ENCODE measurements around the gene COPS9. TPM values are rescaled to one million over a fixed set of nuclear protein-coding genes. Genes with fewer than 3 reads are reported as not detected.

Gene COPS9
- polyA plus RNA-seq, 4 donors: 71.6 to 107 (median 73.5) TPM

DNA sequence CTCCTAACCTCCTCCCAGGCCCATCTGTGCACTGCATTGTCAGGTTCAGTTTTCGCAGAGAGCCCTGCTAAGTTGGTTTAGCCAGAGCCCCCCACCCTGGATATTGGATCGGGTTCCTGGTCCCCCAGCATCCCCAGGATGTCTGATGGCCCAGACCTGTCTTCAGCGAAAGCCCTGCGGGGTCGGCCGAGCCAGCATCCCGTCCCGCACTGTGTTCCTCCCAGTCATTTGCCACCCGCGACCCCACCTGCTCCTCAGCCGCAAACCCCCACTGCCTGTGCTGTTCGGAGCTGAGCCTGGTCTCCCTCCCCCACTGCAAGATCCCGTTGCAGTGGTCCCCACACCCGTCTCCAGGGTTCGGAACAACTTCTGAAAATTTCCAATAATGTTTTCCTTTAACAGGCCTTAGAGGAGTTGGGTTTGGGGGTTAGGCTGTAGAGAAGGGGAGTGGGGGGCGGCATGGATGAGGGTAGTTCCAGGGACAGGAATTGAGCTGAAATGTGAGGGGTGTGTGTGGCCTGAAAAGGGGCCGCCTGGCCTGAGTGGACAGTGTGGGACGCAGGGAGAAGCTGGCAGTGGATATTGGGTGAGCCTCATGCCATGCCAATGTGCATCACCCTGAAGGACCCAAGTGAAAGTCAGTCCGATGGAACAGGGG lies 1.6 kb upstream of the COPS9 start:
- no peak for DNase-seq (ENCODE audit: low read depth in 4 of 4, low spot score in 3 of 4)

DNA sequence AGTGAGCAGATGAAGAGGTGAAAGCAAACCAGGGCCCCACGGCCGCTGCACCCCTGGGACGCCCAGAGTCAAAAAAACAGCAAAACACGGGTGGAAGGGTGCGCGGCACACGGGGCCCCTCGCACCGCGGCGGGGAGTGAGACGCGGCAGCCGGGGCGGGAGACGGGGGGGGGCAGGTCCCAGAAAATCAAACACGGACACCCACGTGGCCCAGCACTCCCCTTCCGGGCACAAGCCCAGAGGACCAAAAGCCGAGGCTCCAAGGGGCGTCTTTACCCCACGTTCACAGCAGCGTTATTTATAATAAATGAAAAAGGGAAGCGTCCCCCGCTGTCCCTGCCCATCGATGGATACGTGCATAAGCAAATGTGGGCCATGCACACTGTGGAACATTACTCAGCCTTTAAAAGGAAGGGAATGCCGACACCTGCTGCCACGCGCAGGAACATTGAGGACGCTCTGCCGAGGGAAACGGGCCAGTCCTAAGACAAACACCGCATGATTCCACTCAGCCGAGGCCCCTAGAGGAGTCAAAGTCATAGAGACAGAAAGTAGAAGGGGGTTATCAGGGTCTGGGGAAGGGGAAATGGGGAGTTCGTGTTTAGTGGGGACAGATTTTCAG lies 677 bp upstream of the COPS9 start:
- DNase-seq (ENCODE audit: low read depth in 4 of 4, low spot score in 3 of 4): no peak

DNA sequence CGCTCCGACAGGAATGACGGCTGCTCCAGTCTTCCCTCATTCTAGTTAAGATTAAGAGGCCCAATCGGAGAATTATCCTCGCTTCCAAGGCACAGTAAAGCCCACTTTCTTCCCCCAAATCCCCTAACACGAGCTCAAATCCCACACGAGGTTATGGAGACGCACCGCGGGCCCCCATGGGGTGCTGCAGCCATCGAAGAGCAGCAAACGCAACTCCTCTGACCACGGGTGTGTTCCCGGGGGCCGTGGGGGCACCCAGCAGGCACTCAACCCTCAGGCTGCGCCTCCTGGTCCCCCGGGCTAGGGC lies 446 bp downstream of the COPS9 start:
- no peak for DNase-seq (ENCODE audit: low read depth in 4 of 4, low spot score in 3 of 4)

DNA sequence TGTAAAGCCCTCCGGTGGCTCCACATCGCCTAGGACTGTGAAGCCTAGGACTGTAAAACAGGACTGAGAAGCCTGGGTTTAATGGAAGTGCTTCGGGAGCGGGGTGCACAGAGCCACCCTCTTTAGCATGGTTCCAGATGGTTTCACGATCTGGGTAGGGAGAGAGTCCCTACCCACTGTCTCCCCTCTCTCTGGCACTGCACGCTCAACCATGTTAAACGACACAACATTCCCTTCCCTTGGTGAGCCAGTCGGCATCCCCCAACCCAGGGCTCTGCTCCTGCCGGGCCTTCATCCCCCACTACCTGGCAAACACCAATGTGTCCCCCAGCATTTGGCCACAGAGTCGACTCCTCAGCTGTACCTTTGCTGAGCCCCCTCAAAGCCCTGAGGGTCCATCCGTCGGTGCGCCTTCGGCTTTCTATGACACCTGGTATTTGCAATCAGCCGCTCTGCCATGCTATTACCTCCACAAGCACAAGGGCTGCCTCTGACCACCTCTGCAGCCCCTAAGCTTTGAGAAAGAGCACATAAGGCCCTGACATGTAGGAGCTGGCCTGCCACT lies 1.1 kb downstream of the COPS9 start:
- no peak for DNase-seq (ENCODE audit: low read depth in 4 of 4, low spot score in 3 of 4)

DNA sequence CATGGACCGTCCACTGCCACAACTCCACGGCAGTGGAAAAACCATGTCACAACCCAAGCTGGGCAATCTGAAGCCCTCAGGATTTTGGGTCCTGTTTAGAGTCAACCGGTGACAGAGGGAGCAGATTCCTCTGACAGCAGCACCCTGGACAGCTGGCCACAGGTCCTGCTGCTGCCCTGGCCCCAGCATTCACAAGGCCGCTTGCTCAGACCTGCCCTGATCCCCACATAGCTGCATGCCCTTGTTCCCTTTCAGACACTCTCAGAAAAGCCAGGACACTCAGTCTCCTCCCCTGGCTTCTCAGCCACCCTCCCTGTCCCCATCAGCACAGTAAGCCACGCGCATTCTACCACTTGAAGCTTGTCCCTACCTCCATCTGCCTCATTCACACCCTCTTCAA lies 1.6 kb downstream of the COPS9 start:
- DNase-seq (ENCODE audit: low read depth in 4 of 4, low spot score in 3 of 4): no peak

DNA sequence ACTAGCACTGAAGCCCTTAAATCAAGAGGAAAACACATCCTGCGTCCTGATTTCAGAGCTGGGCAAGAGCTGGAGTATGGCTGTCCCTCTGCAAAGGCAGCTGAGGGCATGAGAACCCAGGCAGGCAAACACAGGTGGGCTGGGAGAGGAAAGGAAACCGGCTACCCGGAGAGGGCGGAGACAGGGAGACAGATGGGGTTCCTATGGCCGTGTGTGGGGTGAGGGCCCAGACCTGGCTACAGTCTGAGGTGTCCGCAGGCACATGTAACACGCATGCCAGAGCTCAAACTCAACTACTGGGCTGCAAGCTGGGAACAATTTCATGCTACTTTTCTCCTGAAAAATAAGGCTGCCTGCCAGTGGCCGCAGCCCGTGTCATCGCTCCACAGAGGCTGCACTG lies 2.7 kb downstream of the COPS9 start:
- DNase-seq (ENCODE audit: low read depth in 4 of 4, low spot score in 3 of 4): no peak

DNA sequence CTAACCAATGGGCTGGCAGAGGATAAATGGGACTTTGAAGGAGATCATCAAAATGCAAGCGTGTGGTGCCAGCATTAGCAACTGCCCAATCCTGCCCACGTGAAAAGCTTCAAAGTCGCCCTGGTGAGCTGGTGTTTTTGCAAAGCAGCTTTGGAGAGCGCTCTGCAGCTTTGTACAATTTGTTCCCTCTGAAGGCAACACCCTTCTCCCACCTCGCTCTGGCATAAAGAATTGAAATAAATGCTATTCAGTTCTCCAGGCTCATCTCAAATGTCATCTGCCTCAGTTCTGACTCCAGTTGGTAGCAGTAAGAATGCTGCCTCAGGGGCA lies 3.5 kb downstream of the COPS9 start:
- DNase-seq (ENCODE audit: low read depth in 4 of 4, low spot score in 3 of 4): no peak

DNA sequence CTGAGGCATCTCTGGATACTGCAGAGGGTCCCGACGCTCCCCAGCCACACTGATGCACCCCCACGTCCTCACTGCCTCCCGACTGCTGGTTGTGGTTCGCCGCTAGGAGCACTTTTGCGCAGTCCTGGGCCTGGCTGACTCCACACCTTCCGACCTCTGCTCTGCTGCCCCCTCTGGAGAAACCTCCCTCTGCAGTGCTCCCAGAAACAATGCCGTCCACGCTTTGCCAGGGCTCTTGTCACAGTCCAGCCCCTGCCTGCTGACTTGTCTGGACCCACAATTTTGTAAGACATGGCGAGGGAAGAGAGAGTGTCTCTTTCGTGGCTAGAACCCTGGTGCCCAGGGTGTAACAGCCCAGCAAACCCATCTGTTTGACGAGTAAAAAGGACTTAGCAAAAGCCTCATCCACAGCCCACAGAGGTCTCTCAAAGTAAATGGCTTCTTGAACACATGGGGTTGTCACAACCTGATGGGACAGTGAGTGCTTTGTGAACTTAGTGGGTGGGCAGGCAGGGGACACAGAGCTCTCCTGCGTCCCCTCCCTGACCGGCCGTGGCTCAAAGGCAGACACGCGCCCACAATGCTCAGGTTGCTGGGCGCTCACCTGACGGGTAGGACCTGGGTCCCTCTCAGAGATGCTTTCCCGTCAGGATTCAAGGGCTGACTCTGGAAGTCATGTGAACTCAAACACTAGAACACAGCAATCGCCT lies 4.0 kb downstream of the COPS9 start:
- DNase-seq (ENCODE audit: low read depth in 4 of 4, low spot score in 3 of 4): no peak

DNA sequence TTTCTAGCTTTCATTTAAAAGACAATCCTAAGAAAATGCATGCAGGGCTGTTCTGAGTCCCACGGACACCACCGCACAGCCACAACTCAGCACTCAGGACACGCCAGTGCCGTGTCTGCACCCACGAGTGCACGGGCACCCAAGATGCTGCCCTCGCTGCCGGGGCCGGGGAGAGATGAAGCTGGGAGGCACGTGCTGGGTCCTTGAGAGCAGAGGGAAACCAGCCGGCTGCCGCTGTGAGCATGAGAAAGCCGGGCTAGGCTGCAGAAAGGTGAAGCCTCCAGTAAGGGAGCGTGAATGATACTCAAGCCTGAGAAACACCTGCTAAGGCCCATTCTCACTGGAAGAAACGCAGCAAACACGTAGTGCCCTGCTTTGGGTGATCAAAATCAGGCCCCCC lies 4.8 kb downstream of the COPS9 start:
- no peak for DNase-seq (ENCODE audit: low read depth in 4 of 4, low spot score in 3 of 4)

DNA sequence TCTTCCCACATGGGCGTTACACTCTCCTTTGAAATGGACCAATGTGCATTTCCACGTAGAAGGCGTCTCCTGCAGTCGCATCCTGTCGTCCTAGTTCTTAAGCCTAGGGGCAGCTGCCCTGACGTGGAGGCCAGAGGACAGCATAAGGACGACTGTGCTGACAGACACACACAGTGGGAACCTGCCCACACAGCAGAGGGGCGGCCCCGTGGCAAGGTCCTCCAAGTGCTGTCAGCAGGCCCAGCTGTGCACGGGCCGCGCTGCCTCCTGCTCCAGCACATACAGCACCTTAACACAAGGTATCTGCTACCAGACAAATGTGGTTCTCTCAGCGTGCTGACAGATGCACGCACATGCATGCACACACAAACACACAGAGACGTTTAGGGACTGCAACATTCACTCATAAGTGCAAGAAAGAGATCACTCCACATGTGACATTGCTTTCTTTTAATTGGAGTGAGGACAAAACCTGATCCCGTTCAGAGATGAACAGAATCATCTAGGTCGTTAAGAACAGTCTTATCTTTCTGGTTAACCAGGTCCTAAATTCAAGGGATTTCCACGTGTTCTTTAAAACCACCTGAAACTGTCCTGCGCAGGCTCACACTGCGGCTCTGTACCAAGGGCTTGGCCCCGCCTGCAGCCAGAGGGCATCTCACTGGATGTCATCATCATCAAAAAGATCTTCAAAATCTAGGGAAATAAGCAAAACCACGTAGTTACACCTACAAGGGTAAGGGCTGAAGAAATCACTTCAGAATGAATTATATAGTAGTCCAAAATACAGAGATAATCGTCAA lies 5.5 kb downstream of the COPS9 start:
- DNase-seq (ENCODE audit: low read depth in 4 of 4, low spot score in 3 of 4): no peak

DNA sequence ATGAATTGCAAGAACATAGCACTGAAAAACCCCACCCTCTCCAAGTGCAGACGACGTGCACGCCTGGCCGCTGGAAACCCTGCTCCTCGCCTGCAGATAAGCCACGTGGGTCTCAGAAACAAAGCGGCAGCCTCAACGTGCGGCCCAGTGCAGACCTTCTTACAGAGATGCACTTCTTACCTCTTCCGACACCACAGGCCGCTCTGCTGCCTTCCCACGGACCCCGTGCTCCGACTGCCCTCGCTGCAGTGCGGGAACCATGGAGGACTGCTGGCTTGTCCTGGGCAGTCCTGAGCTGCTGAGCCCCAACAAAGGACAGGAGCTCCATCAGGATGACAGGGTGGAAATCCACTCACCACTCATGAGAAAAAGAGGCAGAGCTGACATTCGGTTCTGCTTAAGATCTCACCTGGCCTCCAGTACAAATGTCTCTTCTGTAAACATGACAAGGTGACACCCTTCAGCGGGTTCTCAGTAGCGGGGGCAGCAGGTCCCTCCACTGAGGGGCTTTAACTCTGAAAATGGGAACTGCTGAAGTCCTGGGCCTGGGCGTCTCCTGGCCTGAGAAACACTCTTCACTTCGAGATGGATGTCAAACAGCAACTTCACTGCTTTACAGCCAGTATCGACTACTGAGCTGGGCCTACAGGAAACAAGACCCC lies 6.2 kb downstream of the COPS9 start:
- no peak for DNase-seq (ENCODE audit: low read depth in 4 of 4, low spot score in 3 of 4)

DNA sequence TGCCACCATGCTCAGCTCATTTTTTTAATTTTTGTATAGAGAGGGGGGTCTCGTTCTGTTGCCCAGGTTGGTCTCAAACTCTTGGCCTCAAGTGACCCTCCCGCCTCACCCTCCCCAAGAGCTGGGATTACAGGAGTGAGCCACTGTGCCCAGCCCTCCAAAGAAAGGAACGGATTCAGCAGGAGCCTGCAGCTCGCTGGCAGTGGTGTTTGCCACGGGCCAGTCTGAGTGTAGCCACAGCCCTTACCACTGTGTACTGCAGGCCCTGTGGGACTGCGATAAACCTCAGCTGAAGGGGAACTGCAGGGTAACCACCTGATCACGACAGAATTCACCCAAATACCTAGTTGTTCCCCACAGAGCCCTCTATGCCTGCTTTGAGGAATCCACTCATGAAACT lies 6.8 kb downstream of the COPS9 start:
- DNase-seq (ENCODE audit: low read depth in 4 of 4, low spot score in 3 of 4): no peak

DNA sequence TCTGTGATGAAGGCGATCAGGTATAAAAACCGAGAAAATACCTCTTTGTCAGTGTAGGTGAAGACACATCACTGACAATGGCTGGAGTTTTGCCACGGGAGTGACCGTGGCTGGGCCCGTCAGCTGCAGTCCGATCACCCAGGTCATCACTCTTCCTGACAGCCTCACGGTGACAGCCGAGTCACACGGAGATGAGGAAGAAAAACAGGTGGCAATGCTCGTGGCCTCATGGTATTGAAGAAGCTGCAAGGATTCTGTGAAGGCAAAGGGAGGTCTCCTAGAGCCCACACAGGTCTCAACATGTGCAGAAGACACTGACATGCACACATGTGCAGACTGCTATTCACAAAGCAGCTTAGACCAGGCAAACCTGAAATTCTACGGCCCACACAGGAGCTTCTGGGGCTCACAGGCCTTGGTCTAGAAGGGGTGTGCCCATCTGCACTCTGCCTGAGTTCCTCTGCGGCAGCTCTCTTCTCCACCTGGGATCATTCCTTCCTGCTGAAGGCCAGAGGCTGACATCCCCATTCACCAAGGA lies 7.4 kb downstream of the COPS9 start:
- no peak for DNase-seq (ENCODE audit: low read depth in 4 of 4, low spot score in 3 of 4)

DNA sequence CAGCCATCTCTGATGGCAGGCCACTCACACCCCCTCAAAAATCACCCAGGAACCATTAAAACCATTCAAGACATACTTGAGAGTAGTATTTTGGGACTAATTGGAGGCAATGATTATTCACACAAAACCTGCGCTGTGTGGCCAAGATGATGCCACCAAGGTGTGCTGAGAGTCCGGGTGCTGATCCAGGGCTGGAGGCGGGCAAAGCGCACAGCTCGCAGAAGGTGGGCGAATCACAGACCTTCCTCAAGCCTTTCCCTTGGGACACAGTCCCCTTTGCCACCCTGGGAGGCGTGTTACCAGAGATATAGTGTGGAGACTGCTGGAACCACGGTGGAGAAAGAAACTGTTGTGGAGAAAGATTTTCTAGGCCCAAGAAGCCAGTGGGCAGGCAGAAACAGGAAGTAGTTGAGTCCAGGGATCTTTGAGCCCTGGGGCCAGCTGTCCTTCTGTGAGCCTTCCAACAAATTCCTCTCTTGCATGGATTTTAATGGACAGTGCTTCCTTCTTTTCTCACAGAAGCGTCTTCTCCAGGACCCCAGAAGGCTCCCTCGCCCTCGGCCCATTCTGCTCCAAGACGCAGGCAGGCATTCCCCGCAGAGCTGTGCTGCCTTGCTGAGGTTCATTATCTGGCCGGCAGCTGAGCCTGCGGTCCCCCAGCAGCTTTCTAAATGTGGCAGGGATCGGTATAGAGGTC lies 8.0 kb downstream of the COPS9 start:
- DNase-seq (ENCODE audit: low read depth in 4 of 4, low spot score in 3 of 4): no peak

DNA sequence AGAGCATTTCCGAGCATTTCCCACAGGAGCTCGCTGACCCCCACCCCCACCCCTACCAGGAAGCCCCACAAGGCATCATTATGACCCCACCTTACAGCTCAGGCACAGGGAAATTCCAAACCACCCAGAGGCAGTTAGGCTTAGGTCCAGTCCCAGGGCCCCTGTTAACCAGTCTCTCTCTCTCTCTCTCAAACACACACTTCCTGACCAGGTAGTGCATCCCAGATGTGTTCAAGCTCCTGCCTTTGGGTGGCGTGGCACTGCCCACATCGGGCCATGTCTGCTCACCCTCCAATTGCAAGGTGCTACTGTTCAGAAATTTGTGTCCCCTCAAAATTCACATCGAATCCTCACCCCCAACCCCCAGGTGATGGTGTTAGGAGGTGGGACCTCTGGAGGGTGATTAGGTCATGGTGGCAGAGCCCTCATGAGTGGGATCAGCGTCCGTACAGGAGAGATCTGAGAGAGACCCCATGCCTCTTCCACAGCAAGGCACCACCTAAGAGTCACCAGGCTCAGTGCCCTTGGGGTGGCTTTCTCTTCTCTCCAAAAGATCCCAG lies 8.8 kb downstream of the COPS9 start:
- DNase-seq (ENCODE audit: low read depth in 4 of 4, low spot score in 3 of 4): no peak

DNA sequence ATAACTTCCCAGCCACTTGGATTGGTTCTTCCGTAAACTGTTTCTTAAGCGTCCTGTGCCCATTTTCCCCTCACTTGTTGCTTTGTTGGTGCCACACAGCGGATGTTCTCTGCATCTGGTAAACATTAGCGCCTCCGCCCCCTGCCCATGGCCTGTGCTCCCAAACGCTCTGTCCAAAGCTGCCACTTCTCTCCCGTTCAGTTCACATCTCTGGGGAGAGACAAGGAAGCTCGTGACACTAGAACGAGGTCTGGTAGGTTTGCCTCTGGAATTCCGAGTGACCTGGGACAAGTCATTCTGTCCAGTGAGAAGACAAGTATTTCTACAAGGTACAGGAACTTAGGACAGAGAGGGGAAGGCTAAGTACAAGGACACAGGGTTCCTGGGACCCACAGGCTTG lies 9.4 kb downstream of the COPS9 start:
- no peak for DNase-seq (ENCODE audit: low read depth in 4 of 4, low spot score in 3 of 4)

DNA sequence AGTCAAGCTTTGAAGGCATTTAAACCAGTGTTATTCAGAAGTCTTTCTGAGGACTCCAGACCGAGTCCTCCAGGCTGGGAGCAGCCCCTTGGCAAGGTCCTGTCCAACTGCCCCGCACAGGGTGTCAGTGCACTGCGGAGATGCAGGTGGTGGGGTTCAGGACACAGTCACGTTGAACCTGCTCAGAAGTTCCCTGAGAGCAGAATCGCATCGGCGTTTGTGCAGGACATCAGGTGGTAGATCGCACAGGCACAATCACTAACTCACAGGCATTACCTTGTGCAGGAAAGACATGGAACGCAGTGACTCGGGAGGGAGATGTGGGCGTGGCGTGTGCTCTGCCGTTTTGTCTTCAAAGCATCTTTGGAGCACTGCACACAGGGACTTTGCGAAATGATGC lies 10.4 kb downstream of the COPS9 start:
- DNase-seq (ENCODE audit: low read depth in 4 of 4, low spot score in 3 of 4): no peak

DNA sequence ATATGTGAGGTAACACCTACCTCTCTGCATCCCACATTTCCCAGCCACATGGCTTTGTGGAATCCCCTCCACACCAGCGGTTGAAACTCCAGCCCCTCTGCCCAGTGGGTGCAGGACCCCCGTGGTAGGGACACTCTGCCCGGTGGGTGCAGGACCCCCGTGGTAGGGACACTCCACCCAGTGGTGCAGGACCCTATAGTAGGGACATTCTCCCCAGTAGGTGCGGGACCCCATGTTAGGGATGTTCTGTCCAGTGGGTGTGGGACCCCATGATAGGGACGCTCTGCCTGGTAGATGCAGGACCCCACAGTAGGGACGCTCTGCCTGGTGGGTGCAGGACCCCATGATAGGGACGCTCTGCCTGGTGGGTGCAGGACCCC lies 11.5 kb downstream of the COPS9 start:
- no peak for DNase-seq (ENCODE audit: low read depth in 4 of 4, low spot score in 3 of 4)

DNA sequence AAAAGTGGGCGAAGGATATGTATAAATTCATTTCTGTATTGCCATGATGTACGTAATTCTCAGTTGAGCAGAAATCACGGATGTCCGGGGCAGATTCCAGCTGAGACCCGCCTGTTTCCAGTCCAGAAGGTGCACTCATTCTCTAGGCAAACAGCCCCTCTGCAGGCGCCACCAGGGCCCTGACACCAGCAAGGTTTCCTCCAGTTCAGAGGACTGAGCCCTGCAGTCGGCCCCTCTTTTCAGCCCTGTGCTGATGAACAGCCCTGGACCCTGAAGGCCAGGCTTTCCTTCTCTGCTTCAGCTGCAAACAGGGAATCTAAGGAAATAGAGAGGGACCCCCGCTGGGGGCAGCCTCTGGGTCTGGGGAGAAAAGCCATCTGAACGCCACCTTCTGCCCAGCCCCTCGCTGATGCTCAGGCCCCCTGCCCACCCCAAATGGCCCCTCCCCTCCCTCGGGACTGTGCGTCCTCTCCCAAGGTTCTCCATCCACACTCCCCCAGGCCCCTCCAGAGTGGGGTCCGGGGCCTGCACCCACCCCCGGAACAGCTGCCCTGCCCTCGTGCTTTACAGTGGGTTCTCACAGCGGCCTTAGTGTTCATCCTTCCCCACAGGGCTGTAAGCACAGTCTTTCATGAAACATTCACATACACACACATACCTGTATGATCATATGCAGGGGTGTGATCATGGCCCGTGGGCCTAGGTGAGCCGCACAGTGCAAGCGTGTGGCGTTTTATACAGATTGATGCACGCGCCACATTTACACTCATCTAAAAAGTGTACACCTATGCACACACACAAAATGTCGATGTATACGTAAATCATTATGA lies 12.1 kb downstream of the COPS9 start:
- no peak for DNase-seq (ENCODE audit: low read depth in 4 of 4, low spot score in 3 of 4)
